WI38 (cell line): ENCODE results near the gene MUC21.
"Not testable (repeated sequence)": the region's sequence is repeated elsewhere in the genome, so short reads cannot be mapped to it uniquely, and the experiment has no call there.

Experiments
- H3K4me3 ChIP-seq: 2 replicates; pipeline ENCODE4 v1.5.1; 2011; ENCODE audit warnings: low read depth, mild to moderate bottlenecking, control low read depth, low read length
- TF ChIP-seq, protein P1 (sequence below): IDR thresholded peaks from 2 replicates; pipeline ENCODE4 v1.5.1; 2012; ENCODE audit warnings: low read depth, mild to moderate bottlenecking, control low read depth, low read length

MUC21 gene

DNA sequence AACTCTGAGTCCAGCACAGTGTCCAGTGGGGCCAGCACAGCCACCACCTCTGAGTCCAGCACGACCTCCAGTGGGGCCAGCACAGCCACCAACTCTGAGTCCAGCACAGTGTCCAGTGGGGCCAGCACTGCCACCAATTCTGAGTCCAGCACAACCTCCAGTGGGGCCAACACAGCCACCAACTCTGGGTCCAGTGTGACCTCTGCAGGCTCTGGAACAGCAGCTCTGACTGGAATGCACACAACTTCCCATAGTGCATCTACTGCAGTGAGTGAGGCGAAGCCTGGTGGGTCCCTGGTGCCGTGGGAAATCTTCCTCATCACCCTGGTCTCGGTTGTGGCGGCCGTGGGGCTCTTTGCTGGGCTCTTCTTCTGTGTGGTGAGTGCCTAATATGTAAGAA lies 3.8 kb downstream of the MUC21 start:
- TF ChIP-seq, protein P1, sequence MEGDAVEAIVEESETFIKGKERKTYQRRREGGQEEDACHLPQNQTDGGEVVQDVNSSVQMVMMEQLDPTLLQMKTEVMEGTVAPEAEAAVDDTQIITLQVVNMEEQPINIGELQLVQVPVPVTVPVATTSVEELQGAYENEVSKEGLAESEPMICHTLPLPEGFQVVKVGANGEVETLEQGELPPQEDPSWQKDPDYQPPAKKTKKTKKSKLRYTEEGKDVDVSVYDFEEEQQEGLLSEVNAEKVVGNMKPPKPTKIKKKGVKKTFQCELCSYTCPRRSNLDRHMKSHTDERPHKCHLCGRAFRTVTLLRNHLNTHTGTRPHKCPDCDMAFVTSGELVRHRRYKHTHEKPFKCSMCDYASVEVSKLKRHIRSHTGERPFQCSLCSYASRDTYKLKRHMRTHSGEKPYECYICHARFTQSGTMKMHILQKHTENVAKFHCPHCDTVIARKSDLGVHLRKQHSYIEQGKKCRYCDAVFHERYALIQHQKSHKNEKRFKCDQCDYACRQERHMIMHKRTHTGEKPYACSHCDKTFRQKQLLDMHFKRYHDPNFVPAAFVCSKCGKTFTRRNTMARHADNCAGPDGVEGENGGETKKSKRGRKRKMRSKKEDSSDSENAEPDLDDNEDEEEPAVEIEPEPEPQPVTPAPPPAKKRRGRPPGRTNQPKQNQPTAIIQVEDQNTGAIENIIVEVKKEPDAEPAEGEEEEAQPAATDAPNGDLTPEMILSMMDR: no peak

DNA sequence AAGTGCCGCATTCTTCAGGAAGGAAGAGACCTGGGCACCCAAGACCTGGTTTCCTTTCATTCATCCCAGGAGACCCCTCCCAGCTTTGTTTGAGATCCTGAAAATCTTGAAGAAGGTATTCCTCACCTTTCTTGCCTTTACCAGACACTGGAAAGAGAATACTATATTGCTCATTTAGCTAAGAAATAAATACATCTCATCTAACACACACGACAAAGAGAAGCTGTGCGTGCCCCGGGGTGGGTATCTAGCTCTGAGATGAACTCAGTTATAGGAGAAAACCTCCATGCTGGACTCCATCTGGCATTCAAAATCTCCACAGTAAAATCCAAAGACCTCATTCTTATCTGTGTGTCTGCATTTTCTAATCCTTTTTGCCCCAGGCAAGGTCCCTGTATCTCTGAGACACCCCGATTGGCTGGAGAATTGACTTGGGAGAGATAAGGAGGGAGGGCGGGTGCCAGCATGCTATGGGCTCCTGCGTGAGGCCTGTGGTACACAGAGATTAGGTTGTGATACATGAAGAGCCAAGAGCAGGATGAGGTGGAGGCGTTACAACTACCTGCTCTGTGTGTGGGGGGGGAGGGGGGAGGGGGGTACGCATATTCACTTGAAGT lies 4.8 kb downstream of the MUC21 start:
- no peak overlapping the region for H3K4me3 ChIP-seq
- TF ChIP-seq, protein P1: no peak

More for the DNA sequence above, 3.8 kb downstream of the MUC21 start:
- H3K4me3 ChIP-seq: no peak overlapping the region

DNA sequence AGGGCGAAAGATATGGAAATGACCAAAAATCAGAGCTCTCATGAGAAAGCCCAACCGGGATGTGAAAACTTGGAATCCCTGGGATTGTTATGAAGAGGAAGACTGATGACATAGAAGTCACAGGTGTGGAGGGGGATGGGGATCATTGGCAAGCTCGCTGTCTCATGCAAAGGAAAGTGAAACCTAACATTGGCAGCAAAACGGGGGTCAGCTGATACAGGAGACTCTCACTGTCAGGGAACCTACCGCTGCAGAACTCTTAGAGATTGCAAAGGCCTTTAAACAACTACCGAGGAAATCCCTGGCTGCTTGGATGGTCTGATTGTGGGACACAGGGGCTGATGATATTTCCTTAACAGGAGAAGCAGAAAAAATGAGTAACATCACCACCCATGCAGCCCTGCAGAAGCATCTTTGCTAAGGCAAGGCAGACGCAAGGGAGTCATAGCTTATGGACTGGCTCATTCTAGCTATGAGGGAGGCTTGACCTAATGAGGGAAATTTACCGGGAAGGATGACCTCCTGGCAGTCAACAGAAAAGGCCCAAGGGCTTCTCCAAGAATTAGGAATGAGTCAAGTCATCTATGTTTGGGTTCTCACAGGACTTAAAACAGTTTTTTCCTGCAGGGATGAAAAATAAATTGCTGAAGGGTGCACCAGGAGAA lies 7.0 kb downstream of the MUC21 start:
- no peak overlapping the region for H3K4me3 ChIP-seq
- TF ChIP-seq, protein P1: no peak

DNA sequence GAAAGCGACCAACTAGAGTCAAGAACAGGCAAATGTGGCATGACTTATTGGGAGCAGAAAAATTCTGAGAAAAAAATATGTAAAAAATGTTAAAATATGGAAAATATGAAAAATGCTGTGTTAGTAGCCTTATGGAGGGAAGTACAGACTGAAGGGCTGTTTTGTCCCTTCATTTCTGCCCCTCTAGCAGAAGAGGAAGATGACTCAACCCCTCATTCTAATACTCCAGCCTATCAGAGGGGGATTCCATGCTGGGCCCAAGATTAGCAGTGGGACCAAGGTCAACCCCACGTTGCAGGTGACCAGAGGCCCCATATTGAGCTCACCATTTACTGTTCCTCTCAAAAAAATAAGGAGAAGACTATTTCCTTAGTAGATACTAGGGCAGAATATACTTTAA lies 8.4 kb downstream of the MUC21 start:
- TF ChIP-seq, protein P1: no peak
- no peak overlapping the region for H3K4me3 ChIP-seq

DNA sequence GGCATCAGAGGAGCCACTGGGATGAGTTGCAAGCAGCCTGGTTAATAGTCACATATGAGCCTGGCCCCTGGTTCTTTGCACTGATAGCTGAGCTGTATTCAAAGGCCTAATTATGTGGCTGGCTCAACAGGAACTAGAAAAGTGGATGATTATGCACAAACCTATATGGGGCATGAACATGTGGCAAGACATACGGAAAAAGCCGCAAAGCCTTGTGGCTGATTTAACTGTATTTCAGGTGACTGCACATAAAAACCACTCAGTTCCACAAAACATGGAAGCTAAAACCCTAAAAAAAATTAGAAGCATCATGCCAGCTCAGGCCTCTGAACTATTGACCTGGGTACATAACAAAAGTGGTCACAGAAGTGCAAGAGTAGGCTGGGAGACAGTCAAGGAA lies 13.8 kb downstream of the MUC21 start:
- no peak overlapping the region for H3K4me3 ChIP-seq
- TF ChIP-seq, protein P1: no peak

DNA sequence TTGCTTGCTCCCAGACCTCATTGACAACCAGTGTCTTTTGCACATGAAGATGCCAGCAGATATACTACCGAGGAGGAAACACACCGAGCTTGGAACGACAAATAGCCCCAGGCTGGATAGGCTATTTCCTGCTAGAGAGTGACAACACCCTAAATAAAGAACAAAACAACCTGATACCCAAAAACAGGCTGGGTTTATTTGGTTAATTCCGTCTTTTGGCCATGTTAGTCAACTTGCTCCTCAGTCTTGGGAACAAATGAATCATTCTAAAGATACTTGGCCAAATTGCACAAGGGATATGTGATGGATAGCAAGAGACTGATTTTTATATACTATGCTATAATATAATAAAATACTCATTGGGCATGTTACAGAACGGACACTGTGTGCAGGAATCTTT lies 15.3 kb downstream of the MUC21 start:
- TF ChIP-seq, protein P1: no peak
- H3K4me3 ChIP-seq: no peak overlapping the region

DNA sequence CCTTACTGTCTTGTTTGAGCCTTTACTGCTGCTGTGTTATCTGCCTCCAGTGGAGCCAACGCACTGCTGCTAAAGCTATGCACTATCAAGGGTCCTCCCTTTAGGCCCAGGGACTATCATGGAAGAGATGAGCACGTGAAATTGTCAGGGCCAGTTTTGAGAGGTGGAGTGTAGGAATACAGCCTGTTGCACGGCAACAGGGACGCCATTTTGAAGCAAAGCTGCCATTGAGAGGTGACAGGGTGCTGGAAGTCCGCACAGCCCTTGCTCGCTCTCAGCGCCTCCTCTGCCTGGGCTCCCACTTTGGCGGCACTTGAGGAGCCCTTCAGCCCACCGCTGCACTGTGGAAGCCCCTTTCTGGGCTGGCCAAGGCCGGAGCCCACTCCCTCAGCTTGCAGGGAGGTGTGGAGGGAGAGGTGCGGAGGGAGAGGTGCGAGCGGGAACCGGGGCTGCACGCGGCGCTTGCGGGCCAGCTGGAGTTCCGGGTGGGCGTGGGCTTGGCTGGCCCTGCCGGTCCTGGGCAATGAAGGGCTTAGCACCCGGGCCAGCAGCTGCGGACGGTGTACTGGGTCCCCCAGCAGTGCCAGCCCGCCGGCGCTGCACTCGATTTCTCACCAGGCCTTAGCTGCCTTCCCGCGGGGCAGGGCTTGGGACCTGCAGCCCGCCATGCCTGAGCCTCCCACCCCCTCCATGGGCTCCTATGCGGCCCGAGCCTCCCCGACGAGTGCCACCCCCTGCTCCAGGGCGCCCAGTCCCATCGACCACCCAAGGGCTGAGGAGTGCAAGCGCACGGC lies 16.7 kb downstream of the MUC21 start:
- not testable (repeated sequence) for H3K4me3 ChIP-seq
